ENCODE results near the gene ERBIN.

DNA sequence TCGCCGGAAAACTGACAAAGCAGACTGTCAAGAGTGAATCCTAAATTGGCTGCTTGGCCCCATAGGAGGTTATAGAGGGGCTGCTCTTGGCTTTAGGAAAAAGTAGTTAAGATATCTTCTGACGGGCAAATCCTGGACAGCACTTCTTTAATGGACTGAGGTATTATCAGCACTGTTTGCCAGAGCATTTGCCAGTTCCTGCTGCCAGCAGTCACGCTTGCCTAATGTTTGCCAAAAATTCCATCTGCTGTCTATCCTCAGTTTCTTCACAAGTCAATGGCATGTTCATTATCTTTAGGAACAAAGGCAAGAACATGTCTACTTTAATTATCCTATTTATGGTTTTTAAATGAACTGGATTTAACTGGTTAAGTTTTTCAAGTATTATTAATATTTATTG lies 191.9 kb downstream of the ERBIN start:
- TF ChIP-seq, protein P1, sequence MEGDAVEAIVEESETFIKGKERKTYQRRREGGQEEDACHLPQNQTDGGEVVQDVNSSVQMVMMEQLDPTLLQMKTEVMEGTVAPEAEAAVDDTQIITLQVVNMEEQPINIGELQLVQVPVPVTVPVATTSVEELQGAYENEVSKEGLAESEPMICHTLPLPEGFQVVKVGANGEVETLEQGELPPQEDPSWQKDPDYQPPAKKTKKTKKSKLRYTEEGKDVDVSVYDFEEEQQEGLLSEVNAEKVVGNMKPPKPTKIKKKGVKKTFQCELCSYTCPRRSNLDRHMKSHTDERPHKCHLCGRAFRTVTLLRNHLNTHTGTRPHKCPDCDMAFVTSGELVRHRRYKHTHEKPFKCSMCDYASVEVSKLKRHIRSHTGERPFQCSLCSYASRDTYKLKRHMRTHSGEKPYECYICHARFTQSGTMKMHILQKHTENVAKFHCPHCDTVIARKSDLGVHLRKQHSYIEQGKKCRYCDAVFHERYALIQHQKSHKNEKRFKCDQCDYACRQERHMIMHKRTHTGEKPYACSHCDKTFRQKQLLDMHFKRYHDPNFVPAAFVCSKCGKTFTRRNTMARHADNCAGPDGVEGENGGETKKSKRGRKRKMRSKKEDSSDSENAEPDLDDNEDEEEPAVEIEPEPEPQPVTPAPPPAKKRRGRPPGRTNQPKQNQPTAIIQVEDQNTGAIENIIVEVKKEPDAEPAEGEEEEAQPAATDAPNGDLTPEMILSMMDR (conservative IDR thresholded peaks at IDR 0.05; ENCODE audit: low read depth in 2 of 2): no peak
- no peak for TF ChIP-seq CREB1 (CRISPR knock-in tag; IDR thresholded peaks at IDR 0.05; ENCODE audit: low read depth)
- TF ChIP-seq, protein P2, sequence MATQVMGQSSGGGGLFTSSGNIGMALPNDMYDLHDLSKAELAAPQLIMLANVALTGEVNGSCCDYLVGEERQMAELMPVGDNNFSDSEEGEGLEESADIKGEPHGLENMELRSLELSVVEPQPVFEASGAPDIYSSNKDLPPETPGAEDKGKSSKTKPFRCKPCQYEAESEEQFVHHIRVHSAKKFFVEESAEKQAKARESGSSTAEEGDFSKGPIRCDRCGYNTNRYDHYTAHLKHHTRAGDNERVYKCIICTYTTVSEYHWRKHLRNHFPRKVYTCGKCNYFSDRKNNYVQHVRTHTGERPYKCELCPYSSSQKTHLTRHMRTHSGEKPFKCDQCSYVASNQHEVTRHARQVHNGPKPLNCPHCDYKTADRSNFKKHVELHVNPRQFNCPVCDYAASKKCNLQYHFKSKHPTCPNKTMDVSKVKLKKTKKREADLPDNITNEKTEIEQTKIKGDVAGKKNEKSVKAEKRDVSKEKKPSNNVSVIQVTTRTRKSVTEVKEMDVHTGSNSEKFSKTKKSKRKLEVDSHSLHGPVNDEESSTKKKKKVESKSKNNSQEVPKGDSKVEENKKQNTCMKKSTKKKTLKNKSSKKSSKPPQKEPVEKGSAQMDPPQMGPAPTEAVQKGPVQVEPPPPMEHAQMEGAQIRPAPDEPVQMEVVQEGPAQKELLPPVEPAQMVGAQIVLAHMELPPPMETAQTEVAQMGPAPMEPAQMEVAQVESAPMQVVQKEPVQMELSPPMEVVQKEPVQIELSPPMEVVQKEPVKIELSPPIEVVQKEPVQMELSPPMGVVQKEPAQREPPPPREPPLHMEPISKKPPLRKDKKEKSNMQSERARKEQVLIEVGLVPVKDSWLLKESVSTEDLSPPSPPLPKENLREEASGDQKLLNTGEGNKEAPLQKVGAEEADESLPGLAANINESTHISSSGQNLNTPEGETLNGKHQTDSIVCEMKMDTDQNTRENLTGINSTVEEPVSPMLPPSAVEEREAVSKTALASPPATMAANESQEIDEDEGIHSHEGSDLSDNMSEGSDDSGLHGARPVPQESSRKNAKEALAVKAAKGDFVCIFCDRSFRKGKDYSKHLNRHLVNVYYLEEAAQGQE (IDR thresholded peaks at IDR 0.05; ENCODE audit: unreplicated experiment): no peak
- TF ChIP-seq, protein P3, sequence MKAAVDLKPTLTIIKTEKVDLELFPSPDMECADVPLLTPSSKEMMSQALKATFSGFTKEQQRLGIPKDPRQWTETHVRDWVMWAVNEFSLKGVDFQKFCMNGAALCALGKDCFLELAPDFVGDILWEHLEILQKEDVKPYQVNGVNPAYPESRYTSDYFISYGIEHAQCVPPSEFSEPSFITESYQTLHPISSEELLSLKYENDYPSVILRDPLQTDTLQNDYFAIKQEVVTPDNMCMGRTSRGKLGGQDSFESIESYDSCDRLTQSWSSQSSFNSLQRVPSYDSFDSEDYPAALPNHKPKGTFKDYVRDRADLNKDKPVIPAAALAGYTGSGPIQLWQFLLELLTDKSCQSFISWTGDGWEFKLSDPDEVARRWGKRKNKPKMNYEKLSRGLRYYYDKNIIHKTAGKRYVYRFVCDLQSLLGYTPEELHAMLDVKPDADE (IDR thresholded peaks at IDR 0.05): no peak
- no peak for TF ChIP-seq POLR2AphosphoS5 (IDR thresholded peaks at IDR 0.05; ENCODE audit: low read depth)
- no peak for TF ChIP-seq EZH2 (IDR thresholded peaks at IDR 0.05; ENCODE audit: low read depth, unreplicated experiment)
- TF ChIP-seq JUNB (IDR thresholded peaks at IDR 0.05; ENCODE audit: unreplicated experiment): no peak
- TF ChIP-seq EZH2phosphoT487 (IDR thresholded peaks at IDR 0.05; ENCODE audit: unreplicated experiment): no peak
- no peak for TF ChIP-seq ZNF114 (CRISPR knock-in tag; IDR thresholded peaks at IDR 0.05)
- no peak for TF ChIP-seq NANOG (IDR thresholded peaks at IDR 0.05; ENCODE audit: borderline replicate concordance)
- TF ChIP-seq, protein P4, sequence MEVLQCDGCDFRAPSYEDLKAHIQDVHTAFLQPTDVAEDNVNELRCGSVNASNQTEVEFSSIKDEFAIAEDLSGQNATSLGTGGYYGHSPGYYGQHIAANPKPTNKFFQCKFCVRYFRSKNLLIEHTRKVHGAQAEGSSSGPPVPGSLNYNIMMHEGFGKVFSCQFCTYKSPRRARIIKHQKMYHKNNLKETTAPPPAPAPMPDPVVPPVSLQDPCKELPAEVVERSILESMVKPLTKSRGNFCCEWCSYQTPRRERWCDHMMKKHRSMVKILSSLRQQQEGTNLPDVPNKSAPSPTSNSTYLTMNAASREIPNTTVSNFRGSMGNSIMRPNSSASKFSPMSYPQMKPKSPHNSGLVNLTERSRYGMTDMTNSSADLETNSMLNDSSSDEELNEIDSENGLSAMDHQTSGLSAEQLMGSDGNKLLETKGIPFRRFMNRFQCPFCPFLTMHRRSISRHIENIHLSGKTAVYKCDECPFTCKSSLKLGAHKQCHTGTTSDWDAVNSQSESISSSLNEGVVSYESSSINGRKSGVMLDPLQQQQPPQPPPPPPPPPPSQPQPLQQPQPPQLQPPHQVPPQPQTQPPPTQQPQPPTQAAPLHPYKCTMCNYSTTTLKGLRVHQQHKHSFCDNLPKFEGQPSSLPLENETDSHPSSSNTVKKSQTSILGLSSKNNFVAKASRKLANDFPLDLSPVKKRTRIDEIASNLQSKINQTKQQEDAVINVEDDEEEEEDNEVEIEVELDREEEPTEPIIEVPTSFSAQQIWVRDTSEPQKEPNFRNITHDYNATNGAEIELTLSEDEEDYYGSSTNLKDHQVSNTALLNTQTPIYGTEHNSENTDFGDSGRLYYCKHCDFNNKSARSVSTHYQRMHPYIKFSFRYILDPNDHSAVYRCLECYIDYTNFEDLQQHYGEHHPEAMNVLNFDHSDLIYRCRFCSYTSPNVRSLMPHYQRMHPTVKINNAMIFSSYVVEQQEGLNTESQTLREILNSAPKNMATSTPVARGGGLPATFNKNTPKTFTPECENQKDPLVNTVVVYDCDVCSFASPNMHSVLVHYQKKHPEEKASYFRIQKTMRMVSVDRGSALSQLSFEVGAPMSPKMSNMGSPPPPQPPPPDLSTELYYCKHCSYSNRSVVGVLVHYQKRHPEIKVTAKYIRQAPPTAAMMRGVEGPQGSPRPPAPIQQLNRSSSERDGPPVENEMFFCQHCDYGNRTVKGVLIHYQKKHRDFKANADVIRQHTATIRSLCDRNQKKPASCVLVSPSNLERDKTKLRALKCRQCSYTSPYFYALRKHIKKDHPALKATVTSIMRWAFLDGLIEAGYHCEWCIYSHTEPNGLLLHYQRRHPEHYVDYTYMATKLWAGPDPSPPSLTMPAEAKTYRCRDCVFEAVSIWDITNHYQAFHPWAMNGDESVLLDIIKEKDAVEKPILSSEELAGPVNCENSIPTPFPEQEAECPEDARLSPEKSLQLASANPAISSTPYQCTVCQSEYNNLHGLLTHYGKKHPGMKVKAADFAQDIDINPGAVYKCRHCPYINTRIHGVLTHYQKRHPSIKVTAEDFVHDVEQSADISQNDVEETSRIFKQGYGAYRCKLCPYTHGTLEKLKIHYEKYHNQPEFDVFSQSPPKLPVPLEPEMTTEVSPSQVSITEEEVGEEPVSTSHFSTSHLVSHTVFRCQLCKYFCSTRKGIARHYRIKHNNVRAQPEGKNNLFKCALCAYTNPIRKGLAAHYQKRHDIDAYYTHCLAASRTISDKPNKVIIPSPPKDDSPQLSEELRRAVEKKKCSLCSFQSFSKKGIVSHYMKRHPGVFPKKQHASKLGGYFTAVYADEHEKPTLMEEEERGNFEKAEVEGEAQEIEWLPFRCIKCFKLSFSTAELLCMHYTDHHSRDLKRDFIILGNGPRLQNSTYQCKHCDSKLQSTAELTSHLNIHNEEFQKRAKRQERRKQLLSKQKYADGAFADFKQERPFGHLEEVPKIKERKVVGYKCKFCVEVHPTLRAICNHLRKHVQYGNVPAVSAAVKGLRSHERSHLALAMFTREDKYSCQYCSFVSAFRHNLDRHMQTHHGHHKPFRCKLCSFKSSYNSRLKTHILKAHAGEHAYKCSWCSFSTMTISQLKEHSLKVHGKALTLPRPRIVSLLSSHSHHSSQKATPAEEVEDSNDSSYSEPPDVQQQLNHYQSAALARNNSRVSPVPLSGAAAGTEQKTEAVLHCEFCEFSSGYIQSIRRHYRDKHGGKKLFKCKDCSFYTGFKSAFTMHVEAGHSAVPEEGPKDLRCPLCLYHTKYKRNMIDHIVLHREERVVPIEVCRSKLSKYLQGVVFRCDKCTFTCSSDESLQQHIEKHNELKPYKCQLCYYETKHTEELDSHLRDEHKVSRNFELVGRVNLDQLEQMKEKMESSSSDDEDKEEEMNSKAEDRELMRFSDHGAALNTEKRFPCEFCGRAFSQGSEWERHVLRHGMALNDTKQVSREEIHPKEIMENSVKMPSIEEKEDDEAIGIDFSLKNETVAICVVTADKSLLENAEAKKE (CRISPR knock-in tag; IDR thresholded peaks at IDR 0.05): no peak
